Activated T-cell treated with anti-CD3 and anti-CD28 coated beads, Interleukin-2, amount 50 U/mL, for 1 hour (primary cell): ENCODE data around the gene BTAF1.
"Not testable (repeated sequence)": the region's sequence is repeated elsewhere in the genome, so short reads cannot be mapped to it uniquely, and the experiment has no call there.

ENCODE experiments used
- DNase-seq: peaks from one replicate; pipeline ENCODE4 v3.0.0-alpha.2; 2020

BTAF1 gene

DNA sequence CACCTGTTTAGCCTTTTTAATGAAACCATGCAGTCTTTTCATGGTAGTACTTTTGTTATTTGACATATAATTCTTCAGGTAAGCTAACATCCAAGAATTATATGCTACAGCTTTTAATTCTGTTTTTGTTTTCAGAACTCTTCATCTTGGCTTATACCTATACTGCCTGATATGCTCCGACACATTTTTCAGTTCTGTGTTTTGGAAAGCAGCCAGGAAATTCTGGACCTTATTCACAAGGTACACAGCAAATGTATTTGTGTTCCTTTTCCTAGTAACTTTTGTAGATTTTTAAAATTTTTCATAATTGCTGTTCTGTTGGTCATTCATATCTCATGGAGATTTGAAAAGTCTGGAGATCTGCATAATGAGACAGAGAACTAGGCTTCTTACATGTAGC, 56.7 kb downstream of the BTAF1 start:
- no peak for DNase-seq

DNA sequence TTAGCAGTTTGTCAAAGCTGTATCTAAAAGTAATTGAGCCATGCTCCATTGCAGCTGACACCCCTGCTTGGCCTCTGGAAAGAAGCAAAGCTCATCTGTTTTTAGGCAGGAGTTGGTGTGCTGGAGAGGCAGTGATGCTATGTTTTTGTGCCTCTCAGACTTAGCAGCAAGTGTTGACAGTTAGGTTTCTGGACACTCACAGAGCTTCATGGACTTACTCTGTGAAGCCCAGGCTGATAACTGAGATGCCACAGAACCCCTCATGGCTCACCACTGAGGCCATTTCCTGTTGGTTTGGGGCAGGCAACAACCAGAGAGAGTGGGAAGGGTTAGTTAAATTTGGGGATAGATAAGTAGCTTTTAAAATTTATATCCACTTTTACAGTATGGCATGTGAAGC, 59.8 kb downstream of the BTAF1 start:
- no peak for DNase-seq

DNA sequence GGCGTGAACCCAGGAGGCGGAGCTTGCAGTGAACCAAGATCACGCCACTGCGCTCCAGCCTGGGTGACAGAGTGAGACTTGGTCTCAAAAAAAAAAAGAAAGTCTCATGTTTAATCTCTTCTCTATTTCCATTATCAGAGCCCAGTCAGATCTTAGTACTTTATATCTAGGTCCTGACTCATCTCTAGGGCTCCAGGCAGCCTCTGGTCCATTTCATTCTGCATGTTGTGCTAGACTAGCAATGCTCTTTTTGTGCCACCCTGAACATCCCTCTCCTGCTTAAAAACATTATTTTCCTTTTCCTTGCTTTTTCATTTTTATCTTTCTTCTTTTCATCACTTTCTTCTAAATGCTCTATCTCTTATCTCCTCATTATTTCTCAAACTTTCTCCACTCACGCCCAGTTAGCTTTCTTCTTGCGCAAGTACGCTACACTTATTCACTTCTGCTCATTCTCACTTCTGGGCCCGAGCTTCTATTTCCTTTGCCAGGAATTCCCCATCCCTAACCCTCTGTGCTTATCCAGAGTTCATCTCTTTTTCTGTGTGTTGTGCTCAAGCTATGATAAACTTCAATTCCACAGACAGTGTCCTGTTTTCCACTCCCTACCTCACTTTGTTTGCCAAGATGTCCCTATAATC, 63.9 kb downstream of the BTAF1 start:
- DNase-seq: no peak

DNA sequence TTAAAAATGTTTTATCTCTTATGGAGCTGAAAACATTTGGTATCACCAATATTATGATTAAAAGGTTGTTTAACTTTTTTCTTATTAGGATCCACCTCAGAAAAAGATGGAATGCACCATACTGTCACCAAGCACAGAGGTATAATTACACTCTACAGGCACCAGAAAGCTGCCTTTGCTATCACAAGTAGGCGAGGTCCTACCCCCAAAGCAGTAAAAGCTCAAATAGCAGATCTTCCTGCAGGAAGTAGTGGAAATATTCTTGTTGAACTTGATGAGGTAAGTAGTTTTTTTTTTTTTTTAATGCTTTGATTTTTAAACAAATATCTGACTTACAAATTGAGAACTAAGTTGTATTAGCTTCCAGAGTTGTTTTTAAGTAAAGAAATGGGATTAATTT, 68.5 kb downstream of the BTAF1 start:
- DNase-seq: no peak

DNA sequence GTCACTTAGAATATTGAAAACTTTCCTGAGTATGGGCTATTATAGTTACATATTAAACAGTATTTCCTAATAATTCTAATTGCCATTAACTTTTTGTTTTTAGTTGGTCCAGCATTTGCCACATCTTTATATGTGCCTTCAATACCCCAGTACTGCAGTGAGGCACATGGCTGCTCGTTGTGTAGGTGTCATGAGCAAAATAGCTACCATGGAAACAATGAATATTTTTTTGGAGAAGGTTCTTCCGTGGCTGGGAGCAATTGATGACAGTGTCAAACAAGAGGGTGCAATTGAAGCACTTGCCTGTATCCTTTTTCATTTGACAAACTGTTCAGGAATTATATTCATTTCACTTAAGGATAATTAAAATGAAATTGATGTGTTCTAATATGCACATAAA, 72.7 kb downstream of the BTAF1 start:
- DNase-seq: no peak

DNA sequence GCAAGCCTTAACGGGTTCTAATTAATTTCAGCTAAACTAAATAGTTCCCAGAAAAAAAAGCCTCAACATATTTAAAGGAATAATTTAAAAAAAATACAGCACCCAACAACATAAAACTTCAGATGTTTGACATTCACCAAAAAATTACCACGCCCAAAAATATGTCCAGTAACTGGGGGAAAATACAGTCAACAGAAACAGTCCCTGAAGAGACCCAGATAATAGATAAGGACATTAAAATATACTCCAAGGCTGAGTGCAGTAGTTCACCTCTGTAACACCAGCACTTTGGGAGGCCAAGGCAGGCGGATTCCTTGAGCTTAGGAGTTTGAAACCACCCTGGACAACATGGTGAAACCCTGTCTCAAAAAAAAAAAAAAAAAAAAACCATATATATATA, 78.0 kb downstream of the BTAF1 start:
- no peak for DNase-seq

DNA sequence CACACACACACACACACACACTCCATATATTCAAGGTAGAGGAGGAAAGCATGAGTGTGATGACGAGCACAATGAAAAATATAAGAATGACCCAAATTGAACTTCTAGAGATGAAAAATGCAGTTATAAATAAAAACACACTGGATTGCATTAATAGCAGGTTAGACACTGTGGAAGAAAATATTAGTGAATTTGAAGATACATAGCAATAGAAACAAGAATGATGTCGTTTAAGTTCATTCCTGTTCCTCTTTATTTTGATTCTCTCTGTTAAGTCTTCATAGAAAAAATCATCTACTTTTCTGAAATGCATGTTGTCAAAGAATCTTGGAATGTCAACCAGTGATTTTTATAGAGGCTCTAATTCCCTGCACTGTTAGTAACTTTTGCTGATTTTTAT, 78.4 kb downstream of the BTAF1 start:
- DNase-seq: no peak

DNA sequence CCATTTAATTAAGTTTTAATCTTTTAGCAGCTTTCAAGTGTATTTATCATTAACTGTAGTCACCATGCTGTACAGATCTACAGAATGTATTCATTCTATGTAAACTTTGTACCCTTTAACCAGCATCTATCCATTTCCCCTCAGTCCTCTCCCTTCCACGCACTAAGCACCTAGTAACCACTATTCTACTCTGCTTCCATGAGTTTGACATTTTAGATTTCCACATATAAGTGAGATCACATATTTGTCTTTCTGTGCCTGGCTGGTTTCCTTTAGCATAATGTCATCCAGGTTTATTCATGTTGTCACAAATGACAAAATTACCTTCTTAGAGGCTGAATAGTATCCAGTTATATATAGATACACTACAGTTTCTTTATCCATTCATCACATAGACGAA, 79.7 kb downstream of the BTAF1 start:
- DNase-seq: no peak

DNA sequence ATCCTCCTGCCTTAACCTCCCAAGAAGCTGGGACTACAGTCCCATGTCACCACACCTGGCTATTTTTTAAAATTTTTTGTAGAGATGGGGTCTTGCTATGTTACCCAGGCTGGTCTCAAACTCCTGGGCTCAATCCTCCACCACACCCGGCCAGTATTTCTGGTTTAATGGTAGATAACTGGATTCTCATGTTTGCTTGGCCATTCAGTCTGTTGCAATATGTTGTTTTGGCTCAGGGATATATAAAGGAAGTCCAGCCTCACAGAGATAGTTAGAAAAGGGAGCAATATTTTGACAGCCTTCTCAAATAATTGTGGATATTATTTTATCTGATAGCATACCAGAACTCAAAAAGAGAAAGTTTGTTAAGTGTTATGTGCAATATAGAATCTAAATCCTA, 82.4 kb downstream of the BTAF1 start:
- DNase-seq: no peak

DNA sequence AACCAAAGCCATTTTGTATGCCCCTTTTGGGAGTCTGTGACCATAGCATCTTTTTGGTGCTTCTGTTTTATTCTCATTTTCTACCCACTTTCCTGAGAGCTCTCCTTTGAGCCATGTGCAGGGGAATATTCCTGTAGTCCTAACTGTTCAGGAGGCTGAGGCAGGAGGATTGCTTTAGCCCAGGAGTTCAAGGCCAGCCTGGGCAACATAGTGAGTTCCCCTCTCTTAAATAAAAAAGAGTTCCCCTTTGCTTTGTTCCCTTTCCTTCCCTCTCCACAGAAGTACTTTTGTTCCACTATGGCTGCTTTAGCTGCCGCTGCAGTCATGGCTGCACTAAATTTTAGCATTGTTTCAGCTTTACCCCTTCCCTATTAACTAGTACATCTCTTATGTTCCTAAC, 85.9 kb downstream of the BTAF1 start:
- DNase-seq: no peak

DNA sequence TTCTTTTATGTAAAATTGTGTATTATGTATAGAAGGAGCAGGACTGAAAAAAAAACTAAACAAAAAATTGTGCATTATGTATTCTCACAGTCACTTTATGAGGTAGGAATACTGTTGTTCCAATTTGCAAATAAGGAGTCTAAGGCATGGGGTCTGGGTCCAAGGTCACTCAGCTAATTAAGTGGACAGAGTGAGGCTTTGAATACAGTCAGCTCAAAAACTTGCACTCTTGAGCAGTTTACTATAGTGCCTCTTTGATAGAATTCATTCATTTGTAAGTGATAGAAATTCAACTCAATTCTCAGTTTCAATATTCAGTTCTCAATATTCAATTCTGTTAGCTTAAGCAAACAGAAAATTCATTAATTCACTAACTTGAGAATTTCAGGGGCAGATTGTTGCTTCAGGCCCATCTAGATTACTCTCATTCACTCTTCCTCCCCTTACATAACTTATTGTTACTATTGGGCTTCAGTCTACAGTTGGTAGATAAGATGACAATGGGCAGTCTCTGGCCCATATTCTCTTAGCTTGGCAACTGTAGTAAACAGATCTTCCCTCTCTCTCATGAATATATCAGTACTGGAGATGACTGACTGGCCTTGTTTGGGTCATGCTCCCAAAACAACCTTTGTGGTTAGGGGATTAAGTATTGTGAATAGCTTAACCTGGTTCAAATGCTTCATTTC, 86.6 kb downstream of the BTAF1 start:
- no peak for DNase-seq

DNA sequence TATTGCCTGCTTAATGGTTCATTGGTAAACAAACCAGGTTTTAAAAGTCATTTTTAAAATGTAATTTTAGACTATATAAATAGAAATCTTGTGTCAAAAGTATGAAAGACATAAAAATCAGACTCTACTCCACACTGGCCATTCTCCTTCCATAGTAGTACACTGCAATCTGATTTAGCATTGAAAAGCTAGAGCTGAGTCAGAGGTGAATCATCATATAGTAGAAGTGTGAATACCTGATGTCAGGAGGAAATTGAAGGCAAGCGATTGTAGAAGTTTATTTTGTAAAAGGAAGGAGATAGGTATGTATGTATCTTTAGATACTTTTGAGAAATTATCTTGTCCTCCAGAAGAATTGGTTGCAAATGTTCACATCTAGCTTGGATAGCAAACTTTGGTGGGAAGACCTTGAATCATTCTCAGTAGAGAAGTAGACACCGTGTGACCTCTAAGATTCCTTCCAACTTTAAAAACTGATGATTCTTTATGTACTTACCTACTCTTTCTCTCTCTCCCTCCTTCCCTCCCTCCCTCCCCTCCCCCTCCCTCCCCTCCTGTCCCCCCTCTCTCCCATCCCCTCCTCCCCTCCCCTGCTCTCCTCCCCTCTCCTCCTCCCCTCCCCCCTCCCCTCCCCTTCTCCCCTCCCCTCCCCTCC, 88.1 kb downstream of the BTAF1 start:
- DNase-seq: no peak

DNA sequence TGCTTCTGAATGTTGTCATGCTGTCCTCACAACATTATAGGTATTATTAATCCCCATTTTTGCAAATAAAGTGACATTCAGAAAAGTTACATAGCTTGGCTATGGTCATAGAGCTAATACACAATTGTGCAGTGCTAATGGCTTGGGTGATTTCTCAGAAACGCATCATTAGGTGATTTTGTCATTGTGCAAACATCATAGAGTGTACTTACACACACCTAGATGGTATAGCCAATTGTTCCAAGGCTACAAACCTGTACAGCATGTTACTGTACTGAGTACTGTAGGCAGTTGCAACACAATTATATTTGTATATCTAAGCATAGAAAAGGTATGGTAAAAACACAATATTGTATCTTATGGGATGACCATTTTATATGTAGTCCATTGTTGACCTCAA, 91.0 kb downstream of the BTAF1 start:
- DNase-seq: no peak

DNA sequence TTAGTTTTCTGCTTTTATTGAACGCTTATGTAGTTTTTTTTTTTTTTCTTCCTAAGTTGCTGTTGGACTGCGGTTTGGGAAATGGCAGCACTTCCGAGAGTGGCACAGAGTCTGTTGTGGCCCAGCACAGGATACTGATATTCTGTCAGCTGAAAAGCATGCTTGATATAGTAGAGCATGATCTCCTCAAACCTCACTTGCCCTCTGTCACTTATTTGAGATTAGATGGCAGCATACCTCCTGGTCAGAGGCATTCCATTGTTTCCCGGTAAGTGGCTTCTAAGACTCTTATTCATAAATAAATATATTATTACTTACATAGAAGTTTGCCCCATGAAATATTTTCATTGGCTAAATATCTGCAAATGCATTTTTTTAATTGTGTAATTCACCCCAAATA, 101.1 kb downstream of the BTAF1 start:
- no peak for DNase-seq

DNA sequence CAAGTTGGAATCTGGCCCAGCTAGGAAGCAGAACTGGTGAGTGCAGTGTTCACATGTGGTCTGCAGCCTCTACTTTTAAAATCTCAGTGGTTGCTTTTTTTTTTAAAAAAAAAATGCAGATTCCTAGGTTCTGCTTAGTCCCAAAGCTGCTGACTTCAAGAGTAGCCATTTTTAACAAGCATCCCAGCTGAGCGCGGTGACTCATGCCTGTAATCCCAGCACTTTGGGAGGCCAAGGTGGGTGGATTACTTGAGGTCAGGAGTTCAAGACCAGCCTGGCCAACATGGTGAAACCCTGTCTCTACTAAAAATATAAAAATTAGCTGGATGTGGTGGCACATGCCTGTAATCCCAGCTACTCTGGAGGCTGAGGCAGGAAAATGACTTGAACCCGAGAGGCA, 101.8 kb downstream of the BTAF1 start:
- DNase-seq: not testable (repeated sequence)

DNA sequence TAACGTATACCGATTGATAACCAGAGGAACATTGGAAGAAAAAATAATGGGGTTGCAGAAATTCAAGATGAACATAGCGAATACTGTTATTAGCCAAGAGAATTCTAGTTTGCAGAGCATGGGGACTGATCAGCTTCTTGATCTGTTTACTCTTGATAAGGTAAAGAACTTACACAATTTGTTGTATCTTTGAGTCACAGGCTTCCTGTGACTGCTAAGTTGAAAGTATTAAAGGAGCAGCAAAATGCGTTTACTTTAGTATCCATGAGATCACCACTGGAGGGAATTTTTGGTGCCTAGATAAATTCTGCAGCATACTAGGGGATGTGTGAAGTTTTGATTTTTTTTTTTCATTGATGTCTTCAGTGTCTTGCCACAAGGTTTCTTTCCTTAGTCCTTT, 103.6 kb downstream of the BTAF1 start:
- no peak for DNase-seq

DNA sequence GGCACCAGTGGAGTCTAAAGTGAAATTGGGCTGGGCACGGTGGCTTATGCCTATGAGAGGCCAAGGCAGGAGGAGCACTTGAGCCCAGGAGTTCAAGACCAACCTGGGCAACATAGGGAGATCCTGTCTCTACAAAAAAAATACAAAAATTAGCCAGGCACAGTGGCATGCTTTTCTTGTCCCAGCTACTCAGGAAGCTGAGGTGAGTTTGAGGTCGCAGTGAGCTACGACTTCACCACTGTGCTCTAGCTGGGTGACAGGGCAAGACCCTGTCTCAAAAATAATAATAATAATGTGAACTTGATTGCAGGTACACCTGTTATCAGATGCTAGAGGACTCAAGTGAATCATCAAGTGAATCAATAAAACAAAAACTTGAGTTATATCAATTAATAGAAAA, 108.0 kb downstream of the BTAF1 start:
- DNase-seq: no peak

DNA sequence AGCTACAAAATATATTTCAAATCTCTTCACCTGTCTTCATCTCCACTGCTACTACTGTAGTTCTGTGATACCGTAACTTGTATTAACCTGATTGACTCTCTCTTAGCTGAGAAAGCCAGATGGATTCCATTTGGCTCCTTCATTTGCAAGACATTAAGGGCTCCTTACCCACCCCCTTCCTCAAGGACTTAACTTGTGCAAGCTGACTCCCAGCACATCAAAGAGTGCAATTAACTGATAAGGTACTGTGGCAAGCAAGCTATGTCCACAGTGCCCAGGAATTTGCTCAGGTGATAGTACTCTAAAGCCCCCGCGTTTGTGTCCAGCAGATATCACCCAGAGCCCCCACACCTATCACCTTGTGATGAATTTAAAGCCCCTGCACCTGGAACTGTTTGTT, 109.5 kb downstream of the BTAF1 start:
- not testable (repeated sequence) for DNase-seq

DNA sequence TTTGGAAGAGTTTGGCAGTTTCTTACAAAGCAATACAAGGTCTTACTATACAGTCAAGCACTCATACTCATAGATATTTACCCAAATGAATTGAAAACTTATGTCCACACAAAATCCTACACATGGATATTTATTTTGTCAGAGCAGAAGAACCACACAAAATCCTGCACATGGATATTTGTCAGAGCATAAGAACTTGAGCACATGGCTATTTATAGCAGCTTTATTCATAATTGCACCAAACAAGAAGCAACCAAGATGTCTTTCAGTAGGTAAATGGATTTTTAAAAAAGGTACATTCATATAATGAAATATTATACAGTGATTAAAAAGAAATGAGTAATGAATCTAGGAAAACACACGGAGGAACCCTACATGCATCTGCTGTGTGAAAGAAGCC, 115.4 kb downstream of the BTAF1 start:
- no peak for DNase-seq

DNA sequence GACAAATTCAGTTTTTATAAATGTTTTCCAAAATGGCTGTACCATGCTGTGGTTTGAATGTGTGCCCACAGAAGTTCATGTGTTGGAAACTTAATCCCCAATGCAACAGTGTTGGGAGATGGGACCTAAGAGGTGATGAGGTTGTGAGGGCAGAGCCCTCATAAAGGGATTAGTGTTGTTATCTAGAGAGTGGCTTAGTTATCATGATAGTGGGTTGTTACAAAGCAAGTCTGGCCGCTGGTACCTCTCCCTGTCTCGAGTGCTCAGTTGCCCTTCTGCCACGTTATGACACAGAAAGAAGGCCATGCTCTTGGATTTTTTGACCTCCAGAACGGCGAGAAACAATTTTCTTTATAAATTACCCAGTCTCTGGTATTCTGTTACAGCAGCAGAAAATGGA, 119.0 kb downstream of the BTAF1 start:
- no peak for DNase-seq

DNA sequence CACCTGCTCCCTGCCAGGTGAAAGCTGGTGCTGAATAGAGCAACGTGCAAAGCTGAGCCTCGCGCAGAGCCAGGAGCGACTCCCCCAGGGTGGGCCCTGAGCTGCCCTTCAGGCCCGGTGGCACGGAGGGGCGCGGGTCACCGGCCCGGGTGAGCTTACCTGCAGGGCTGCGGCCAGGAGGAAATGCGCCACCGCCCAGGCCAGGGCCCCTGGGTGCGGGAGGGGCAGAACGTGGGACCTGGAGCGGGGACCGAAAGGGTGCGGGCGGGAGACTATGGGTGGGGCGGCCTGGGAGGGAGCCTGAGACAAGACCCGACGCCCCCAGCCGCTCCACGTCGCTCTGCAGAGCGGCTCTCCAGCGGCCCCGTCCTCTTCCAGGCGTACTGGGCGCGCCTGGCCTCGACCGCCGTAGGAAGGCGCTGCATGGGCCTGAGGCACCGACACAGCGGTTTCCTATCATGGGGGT, 122.1 kb downstream of the BTAF1 start:
- no peak for DNase-seq

DNA sequence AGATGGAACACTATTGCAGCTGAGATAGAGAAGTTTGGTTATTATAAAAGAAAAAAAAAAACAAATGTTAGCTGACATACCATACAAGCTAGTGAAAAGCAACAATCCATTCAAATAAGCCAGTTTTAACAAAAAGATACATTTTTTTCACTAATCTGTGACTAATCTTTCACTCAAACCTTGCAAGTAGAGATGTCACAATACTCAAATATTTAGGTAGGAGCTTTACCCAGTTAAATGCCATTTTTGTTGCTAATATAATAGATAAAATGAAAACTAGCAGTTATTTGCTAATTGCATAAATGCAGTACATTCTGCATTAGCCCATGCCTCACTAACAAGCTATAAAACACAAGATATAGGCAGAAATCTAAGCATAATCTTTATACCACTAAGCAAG, 123.6 kb downstream of the BTAF1 start:
- no peak for DNase-seq

DNA sequence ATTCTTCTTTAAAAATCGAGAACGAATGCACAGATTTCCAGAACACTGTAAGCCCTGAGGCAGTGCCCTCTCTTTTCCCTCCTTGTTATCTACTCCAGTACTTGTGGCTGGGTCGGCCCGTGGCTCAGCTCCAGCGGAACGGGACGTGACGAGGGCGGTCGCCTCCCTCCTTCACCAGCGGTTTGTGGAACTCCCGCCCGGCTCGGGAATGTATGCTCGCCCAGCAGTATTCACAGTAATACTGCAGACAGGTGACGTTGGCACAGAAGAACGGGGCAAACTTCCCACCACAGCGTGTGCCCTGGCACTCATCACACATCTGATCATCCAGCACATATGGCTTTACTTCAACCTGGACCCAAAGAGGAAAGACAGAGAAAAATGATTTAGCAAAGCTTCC, 128.5 kb downstream of the BTAF1 start:
- DNase-seq: no peak

DNA sequence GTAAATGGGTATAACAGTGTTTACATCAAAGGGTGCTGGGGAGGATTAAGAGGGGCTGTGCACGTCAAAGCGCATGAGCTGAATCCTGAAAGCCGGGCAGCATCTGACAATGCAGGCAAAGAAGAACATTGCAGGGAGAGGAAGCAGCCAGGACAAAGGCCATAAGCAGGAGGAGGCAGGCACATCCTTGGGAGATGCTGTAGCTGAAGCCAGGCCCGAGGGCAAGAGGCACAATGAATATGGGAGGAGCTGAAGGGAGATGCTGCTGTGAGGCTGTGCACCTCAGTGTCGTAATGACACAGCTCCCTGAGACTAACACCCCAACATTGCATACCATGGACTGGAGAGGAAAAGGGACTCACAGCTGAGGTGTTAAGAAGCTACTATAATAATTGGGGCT, 129.2 kb downstream of the BTAF1 start:
- no peak for DNase-seq

DNA sequence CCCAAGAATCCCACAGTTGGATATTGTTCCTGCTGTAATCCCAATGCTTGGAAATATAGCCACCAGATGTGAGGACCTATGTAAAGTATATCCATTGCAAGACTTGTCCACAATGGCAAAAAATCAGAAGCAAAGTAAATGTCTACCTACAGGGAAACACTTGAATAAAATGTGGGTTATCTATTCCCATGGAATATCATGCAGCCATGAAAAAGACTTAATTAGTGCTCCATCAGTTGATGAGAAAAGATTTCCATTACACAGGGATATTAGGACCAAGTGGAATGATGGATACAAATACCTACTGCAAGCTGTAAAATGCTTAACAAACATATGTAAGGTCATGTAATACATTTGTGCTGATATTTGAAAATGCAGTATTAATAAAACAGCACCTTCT, 131.2 kb downstream of the BTAF1 start:
- DNase-seq: no peak
